Ascending aorta (tissue), 2 donors: ENCODE data around the gene DAAM2. TPM values are rescaled to one million over a fixed set of nuclear protein-coding genes. Genes with fewer than 3 reads are reported as not detected.

ENCODE experiments used
- DNase-seq, 2 donors: peaks; one replicate each; pipeline ENCODE4 v3.0.0-alpha.2; 2019; ENCODE audit warnings: low spot score in 2 of 2
- H3K27ac ChIP-seq, 2 donors: fragments of 200-600 bp; sonication (generic); one replicate each; pipeline ENCODE4 v1.5.1; 2016 to 2017; ENCODE audit warnings: mild to moderate bottlenecking in 1 of 2
- H3K27me3 ChIP-seq: fragments of 200-600 bp; sonication (generic); one replicate; pipeline ENCODE4 v1.5.1; 2017
- H3K36me3 ChIP-seq, 2 donors: fragments of 200-600 bp; sonication (generic); one replicate each; pipeline ENCODE4 v1.5.1; 2016
- H3K4me1 ChIP-seq, 2 donors: fragments of 200-600 bp; sonication (generic); one replicate each; pipeline ENCODE4 v1.5.1; 2016 to 2017; ENCODE audit warnings: mild to moderate bottlenecking in 1 of 2
- H3K4me3 ChIP-seq, 2 donors: fragments of 200-600 bp; sonication (generic); one replicate each; pipeline ENCODE4 v1.5.1; 2016 to 2017; ENCODE audit warnings: mild to moderate bottlenecking in 1 of 2
- H3K9me3 ChIP-seq, 2 donors: fragments of 200-600 bp; sonication (generic); one replicate each; pipeline ENCODE4 v1.5.1; 2016
- intact Hi-C: fragments of 100-400 bp; cut with DNase I; formaldehyde crosslinking; loops from one replicate; pipeline ENCODE4 v1.15.1; 2023
- total RNA-seq: library from RNA; depleted of rRNA; stranded (reverse); fragments of >200 nt; gene quantifications from one replicate; pipeline ENCODE4 v1.1.0, GENCODE V29; 2016
- TF ChIP-seq, protein P1 (sequence below), 3 experiments: fragments of 200-600 bp in 2 of 3; fragments of 450-650 bp in 1 of 3; sonication (generic) in 2 of 3; IDR thresholded peaks; one replicate each; pipeline ENCODE4 v1.5.1; 2016 to 2019; ENCODE audit warnings: antibody characterized with exemption in 3 of 3, mild to moderate bottlenecking in 1 of 3, moderate library complexity in 1 of 3

The DAAM2 gene
- total RNA-seq, 1 donor from 2014 or later: 44.0 TPM

DNA sequence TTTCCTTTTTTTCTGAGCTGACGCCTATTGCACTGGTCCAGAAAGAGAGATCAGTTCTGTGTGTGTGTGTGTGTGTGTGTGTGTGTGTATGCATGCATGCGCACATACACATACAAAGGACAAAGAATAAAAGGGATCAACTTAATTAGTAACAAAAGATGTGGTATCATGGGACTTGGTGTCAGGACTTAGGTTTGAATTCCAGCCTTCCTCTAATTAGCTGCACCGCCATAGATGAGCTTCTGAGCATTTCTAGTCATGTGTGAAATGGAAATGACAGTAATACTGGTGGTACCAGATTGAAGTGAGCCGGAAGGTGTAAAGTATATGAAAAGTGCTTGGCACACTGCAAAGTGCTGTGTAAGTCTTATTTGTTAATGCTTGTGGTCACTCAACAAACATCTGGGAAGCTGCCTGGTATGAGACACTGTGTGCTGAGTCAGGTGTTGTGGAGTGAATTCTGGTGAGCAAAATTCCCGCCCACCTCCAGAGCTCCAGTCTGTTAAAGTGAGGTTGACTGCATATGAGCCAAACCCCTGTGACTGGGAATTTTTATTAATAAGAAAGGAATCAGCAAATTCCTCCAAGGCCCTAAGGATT is 12.4 kb downstream of the DAAM2 start:
- Histone ChIP-seq H3K27me3 (no peaks in the 10 kb centered on the region), H3K27ac (no peak overlapping the region), H3K4me1 (peaks cover 10 to 41% of the 10 kb centered on the region in 2 donors), H3K4me3 (no peak overlapping the region), H3K36me3 (no peaks in the 10 kb centered on the region), H3K9me3 (no peaks in the 10 kb centered on the region)
- TF ChIP-seq, protein P1, sequence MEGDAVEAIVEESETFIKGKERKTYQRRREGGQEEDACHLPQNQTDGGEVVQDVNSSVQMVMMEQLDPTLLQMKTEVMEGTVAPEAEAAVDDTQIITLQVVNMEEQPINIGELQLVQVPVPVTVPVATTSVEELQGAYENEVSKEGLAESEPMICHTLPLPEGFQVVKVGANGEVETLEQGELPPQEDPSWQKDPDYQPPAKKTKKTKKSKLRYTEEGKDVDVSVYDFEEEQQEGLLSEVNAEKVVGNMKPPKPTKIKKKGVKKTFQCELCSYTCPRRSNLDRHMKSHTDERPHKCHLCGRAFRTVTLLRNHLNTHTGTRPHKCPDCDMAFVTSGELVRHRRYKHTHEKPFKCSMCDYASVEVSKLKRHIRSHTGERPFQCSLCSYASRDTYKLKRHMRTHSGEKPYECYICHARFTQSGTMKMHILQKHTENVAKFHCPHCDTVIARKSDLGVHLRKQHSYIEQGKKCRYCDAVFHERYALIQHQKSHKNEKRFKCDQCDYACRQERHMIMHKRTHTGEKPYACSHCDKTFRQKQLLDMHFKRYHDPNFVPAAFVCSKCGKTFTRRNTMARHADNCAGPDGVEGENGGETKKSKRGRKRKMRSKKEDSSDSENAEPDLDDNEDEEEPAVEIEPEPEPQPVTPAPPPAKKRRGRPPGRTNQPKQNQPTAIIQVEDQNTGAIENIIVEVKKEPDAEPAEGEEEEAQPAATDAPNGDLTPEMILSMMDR (IDR thresholded peaks at IDR 0.05): no peak
- DNase-seq: no peak
- intact Hi-C loops: no loop called here

DNA sequence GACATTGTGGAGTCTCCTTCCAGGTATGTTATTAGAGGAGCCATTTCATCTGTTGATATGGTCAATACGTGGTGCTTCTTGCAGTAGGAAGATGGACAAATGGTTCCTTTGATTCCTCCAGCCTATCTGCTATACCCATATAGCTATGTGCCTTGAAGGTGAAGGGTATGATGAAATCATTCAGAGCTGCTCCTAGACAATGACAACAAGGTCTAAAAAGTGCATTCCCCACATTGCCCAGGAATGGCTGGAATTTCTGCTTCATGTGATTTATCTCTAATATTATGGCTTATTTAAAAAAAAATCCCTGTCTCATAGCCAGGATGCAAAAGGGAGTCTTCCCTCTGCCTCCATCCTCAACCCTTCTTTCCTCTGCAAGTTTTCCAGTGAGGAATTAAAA is 14.1 kb downstream of the DAAM2 start:
- TF ChIP-seq, protein P1 (IDR thresholded peaks at IDR 0.05): no peak
- Histone ChIP-seq H3K27me3 (no peaks in the 10 kb centered on the region), H3K4me1 (peaks cover 10 to 49% of the 10 kb centered on the region in 2 donors), H3K4me3 (no peak overlapping the region), H3K36me3 (no peaks in the 10 kb centered on the region), H3K9me3 (no peaks in the 10 kb centered on the region), H3K27ac (no peak overlapping the region)
- intact Hi-C loops: no loop called here
- no peak for DNase-seq

DNA sequence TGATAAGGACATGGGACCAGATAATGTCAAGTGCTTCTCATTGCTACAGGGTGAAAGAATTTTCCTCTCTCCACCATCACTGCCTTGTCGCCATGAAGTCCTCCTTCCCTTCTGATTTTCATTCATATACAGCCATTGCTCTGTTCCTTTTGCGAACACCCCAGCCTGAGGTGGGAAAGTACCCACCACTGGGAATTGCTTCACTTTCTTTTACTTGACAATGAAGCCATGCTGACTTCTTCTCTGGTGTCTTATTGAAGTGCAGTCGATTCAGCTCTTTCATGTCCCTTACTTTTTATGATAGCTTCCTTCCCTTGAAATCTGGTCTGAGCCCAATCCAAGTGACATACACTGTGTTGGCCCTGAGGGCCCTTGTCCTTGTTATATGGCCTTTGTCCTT is 16.2 kb downstream of the DAAM2 start:
- DNase-seq: no peak
- intact Hi-C loops: loop anchor here (2.0 kb wide), 1 partner anchor 16 kb away; the partner anchor contains the start of gene DAAM2
- Histone ChIP-seq H3K36me3 (no peaks in the 10 kb centered on the region), H3K4me3 (no peak overlapping the region), H3K27ac (peak overlapping the region; percentile 27 to 53), H3K27me3 (no peaks in the 10 kb centered on the region), H3K9me3 (no peaks in the 10 kb centered on the region), H3K4me1 (peaks cover 19 to 55% of the 10 kb centered on the region in 2 donors)
- TF ChIP-seq, protein P1 (IDR thresholded peaks at IDR 0.05): no peak

DNA sequence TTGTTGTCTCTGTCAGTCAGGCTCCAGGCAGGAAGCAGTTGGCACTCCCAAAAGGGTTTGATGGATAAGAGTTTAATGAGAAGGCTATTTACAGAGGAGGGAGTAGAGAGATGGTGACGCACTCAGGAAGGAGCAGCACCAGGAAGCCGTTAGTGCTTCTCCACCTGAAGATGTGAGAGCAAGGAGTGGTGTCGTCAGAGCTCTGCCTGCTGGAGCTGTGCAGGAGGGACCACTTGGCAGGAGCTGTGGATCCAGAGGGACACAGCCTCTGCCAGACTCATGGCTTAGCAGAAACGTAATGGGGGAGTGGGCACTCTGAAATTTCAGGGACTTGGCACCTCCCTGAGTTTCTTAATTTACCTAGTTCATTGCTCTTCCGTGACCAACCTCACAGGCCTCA is 16.8 kb downstream of the DAAM2 start:
- intact Hi-C loops: loop anchor here (2.0 kb wide), 1 partner anchor 16 kb away; the partner anchor contains the start of gene DAAM2
- H3K27me3 ChIP-seq: no peaks in the 10 kb centered on the region

DNA sequence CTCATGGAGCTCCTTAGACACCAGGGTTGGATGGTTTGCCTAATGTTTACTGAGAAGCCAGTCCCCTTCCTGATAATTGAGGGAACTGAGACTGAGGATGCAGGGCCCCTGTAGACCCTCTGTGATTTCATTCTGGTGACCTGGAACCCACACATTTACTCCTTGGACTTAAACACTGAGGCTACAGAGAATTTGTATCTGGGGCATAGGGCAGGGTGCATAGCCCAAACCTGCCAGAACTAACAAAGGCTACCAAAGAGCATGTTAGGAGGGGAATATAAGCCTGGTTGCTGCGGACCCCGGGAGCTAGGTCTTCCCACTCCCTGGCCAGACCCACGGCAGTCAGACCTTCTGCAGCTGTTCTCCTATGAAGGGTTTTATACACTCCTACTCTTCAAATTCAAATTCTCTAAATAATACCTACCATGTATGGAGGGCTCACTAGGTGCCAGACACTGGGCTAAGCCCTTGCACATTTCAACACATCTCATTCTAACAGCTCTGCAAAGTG is 19.7 kb downstream of the DAAM2 start:
- Histone ChIP-seq H3K4me3 (no peak overlapping the region), H3K9me3 (no peaks in the 10 kb centered on the region), H3K36me3 (no peaks in the 10 kb centered on the region), H3K27me3 (no peaks in the 10 kb centered on the region), H3K4me1 (peaks cover 25 to 64% of the 10 kb centered on the region in 2 donors), H3K27ac (peak overlapping the region; percentile 62 to 72)
- TF ChIP-seq, protein P1 (IDR thresholded peaks at IDR 0.05): no peak
- no peak for DNase-seq
- intact Hi-C loops: loop anchor here (10.0 kb wide), 1 partner anchor 73 kb away; no protein-coding TSS in a partner anchor

More for the DNA sequence above, 16.8 kb downstream of the DAAM2 start:
- peak overlapping the region; percentile 27 to 53 for H3K27ac ChIP-seq
- H3K36me3 ChIP-seq: no peaks in the 10 kb centered on the region
- DNase-seq: peak in 1 of 2 donors; percentile 73
- TF ChIP-seq, protein P1 (IDR thresholded peaks at IDR 0.05): no peak
- H3K4me1 ChIP-seq: peaks cover 25 to 56% of the 10 kb centered on the region in 2 donors
- peak overlapping the region in 1 of 2 donors; percentile 30 for H3K4me3 ChIP-seq
- H3K9me3 ChIP-seq: no peaks in the 10 kb centered on the region
